ENCODE results near the gene EFR3B.
"Not testable (repeated sequence)": the region's sequence is repeated elsewhere in the genome, so short reads cannot be mapped to it uniquely, and the experiment has no call there.

Gene EFR3B

GRCh38 chr2:25041928-25042320, at the start of gene EFR3B:
Gene EFR3B (plus strand): TSS chr2:25042076. CDS start chr2:25042313, 237 bp downstream.
- peak; percentile 88 for DNase-seq

- DNase-seq = no peak
These were observed 48.3 kb upstream of the EFR3B start for GRCh38 chr2:24993406-24994145.

- DNase-seq = no peak
These were observed 47.6 kb upstream of the EFR3B start for GRCh38 chr2:24994146-24994724.

- not testable (repeated sequence) for DNase-seq
These were observed 42.8 kb upstream of the EFR3B start for GRCh38 chr2:24999097-24999496.

GRCh38 chr2:25000036-25000435, 41.8 kb upstream of the EFR3B start:
- no peak for DNase-seq

- DNase-seq = no peak
These were observed 41.2 kb upstream of the EFR3B start for GRCh38 chr2:25000503-25001324.

- DNase-seq = no peak
These were observed 40.6 kb upstream of the EFR3B start for GRCh38 chr2:25001325-25001637.

GRCh38 chr2:25002066-25002465, 39.8 kb upstream of the EFR3B start:
- DNase-seq = no peak

- no peak for DNase-seq
These were observed 31.9 kb upstream of the EFR3B start for GRCh38 chr2:25009954-25010353.

- not testable (repeated sequence) for DNase-seq
These were observed 30.5 kb upstream of the EFR3B start for GRCh38 chr2:25011342-25011741.

GRCh38 chr2:25014631-25015030, 27.2 kb upstream of the EFR3B start:
- no peak for DNase-seq

- DNase-seq = no peak
These were observed 23.2 kb upstream of the EFR3B start for GRCh38 chr2:25018681-25019080.

- no peak for DNase-seq
These were observed 20.0 kb upstream of the EFR3B start for GRCh38 chr2:25021791-25022362.

- no peak for DNase-seq
These were observed 18.5 kb upstream of the EFR3B start for GRCh38 chr2:25023333-25023732.

GRCh38 chr2:25025229-25026007, 16.5 kb upstream of the EFR3B start:
- no peak for DNase-seq

GRCh38 chr2:25026008-25026530, 15.8 kb upstream of the EFR3B start:
- DNase-seq = no peak

GRCh38 chr2:25029183-25029554, 12.7 kb upstream of the EFR3B start:
- no peak for DNase-seq

- DNase-seq = no peak
These were observed 11.2 kb upstream of the EFR3B start for GRCh38 chr2:25030702-25031101.

- no peak for DNase-seq
These were observed 9.8 kb upstream of the EFR3B start for GRCh38 chr2:25032094-25032493.

- no peak for DNase-seq
These were observed 9.0 kb upstream of the EFR3B start for GRCh38 chr2:25032901-25033300.

GRCh38 chr2:25034081-25034480, 7.8 kb upstream of the EFR3B start:
- DNase-seq = no peak

- DNase-seq = no peak
These were observed 6.2 kb upstream of the EFR3B start for GRCh38 chr2:25035537-25036220.
